Pons (tissue), 1 donor: Measurements from ENCODE around the gene SDC1.
"Not testable (repeated sequence)": the region's sequence is repeated elsewhere in the genome, so short reads cannot be mapped to it uniquely, and the experiment has no call there.

Experiments
- DNase-seq: peaks from one replicate; pipeline ENCODE4 v3.0.0-alpha.2; 2016; ENCODE audit warnings: low spot score

The SDC1 gene

GRCh38 chr2:20224716-20225293 lies at the start of gene SDC1:
Gene SDC1, minus strand, starts transcription at chr2:20225130. Its CDS starts 263 bp downstream, at chr2:20224867.
- DNase-seq = no peak

GRCh38 chr2:20273042-20273441 lies 48.1 kb upstream of the SDC1 start:
- DNase-seq = no peak

- not testable (repeated sequence) for DNase-seq
Measured at GRCh38 chr2:20268317-20268716, 43.4 kb upstream of the SDC1 start.

- no peak for DNase-seq
Measured at GRCh38 chr2:20267529-20267928, 42.6 kb upstream of the SDC1 start.

- no peak for DNase-seq
Measured at GRCh38 chr2:20264629-20265028, 39.7 kb upstream of the SDC1 start.

- DNase-seq = no peak
Measured at GRCh38 chr2:20257411-20257810, 32.5 kb upstream of the SDC1 start.

- no peak for DNase-seq
Measured at GRCh38 chr2:20254731-20255130, 29.8 kb upstream of the SDC1 start.

- DNase-seq = no peak
Measured at GRCh38 chr2:20250436-20250835, 25.5 kb upstream of the SDC1 start.

GRCh38 chr2:20249170-20249569 lies 24.2 kb upstream of the SDC1 start:
- no peak for DNase-seq

GRCh38 chr2:20247084-20247483 lies 22.2 kb upstream of the SDC1 start:
- no peak for DNase-seq

GRCh38 chr2:20243637-20244036 lies 18.7 kb upstream of the SDC1 start:
- DNase-seq = not testable (repeated sequence)

- no peak for DNase-seq
Measured at GRCh38 chr2:20242727-20243377, 17.9 kb upstream of the SDC1 start.

- DNase-seq = no peak
Measured at GRCh38 chr2:20241973-20242726, 17.2 kb upstream of the SDC1 start.

- peak; percentile 80 for DNase-seq
Measured at GRCh38 chr2:20240291-20240690, 15.4 kb upstream of the SDC1 start.

- no peak for DNase-seq
Measured at GRCh38 chr2:20236496-20236895, 11.6 kb upstream of the SDC1 start.

GRCh38 chr2:20235655-20236305 lies 10.8 kb upstream of the SDC1 start:
- DNase-seq = no peak

- DNase-seq = not testable (repeated sequence)
Measured at GRCh38 chr2:20234597-20234996, 9.7 kb upstream of the SDC1 start.

- DNase-seq = no peak
Measured at GRCh38 chr2:20232837-20233207, 7.9 kb upstream of the SDC1 start.

- DNase-seq = no peak
Measured at GRCh38 chr2:20231598-20232026, 6.7 kb upstream of the SDC1 start.

GRCh38 chr2:20231159-20231558 lies 6.2 kb upstream of the SDC1 start:
- DNase-seq = no peak

- no peak for DNase-seq
Measured at GRCh38 chr2:20230114-20230425, 5.1 kb upstream of the SDC1 start.

- no peak for DNase-seq
Measured at GRCh38 chr2:20229322-20230113, 4.6 kb upstream of the SDC1 start.
